Panc1 (cell line): ENCODE data around the gene KIF26A. TPM values are rescaled to one million over a fixed set of nuclear protein-coding genes. Genes with fewer than 3 reads are reported as not detected.

Experiments
- ATAC-seq: fragments of 200-7000 bp; cut with Tn5 transposase; 2 replicates; pipeline ENCODE4 v1.9.1; 2020; ENCODE audit warnings: mild to moderate bottlenecking, moderate library complexity
- BruUV-seq: library from RNA; stranded (reverse); fragments of 400-500 nt; replicated peaks from 2 replicates; lab custom pipeline; 2021; lab: Mats Ljungman, UMichigan
- CTCF ChIA-PET: fragments of 300-600 bp; sonication (Branson Sonifier 250); formaldehyde crosslinking; loops from one replicate; lab custom pipeline; 2022; ENCODE audit warnings: antibody characterized with exemption; lab: Charles Lee
- POLR2A ChIA-PET: fragments of 300-600 bp; sonication (Branson Sonifier 250); formaldehyde crosslinking; loops from one replicate; lab custom pipeline; 2022; ENCODE audit warnings: antibody characterized with exemption; lab: Charles Lee
- DNase-seq: peaks from one replicate; pipeline ENCODE4 v3.0.0-alpha.2; 2010; ENCODE audit warnings: low read depth, low spot score
- H3K27ac ChIP-seq: 2 replicates; pipeline ENCODE4 v1.5.1; 2011; ENCODE audit warnings: mild to moderate bottlenecking, low read length, inconsistent platforms
- H3K27me3 ChIP-seq: fragments of 200-500 bp; sonication (Bioruptor generic); 2 replicates; pipeline ENCODE4 v1.6.0; 2014; ENCODE audit warnings: low read length, inconsistent platforms; ENCODE audit not compliant: control insufficient read depth, insufficient read depth
- H3K36me3 ChIP-seq: fragments of 200-500 bp; sonication (Bioruptor generic); 2 replicates; pipeline ENCODE4 v1.5.1; 2014; ENCODE audit warnings: inconsistent platforms, mild to moderate bottlenecking, low read length, moderate library complexity; ENCODE audit not compliant: control insufficient read depth, insufficient read depth
- H3K4me1 ChIP-seq: 2 replicates; pipeline ENCODE4 v1.5.1; 2011; ENCODE audit warnings: inconsistent platforms, mild to moderate bottlenecking, low read length, moderate library complexity; ENCODE audit not compliant: control insufficient read depth, insufficient read depth
- H3K4me3 ChIP-seq, 2 experiments: 2 replicates each; pipeline ENCODE4 v1.5.1; 2011 to 2012; ENCODE audit warnings: low read depth in 2 of 2, low read length in 2 of 2, mild to moderate bottlenecking in 2 of 2, inconsistent platforms in 1 of 2, moderate library complexity in 1 of 2
- H3K9me3 ChIP-seq: fragments of 200-500 bp; sonication (Bioruptor generic); 2 replicates; pipeline ENCODE4 v1.5.1; 2014; ENCODE audit warnings: low read depth, mild to moderate bottlenecking, inconsistent platforms, low read length, moderate library complexity; ENCODE audit not compliant: control insufficient read depth, insufficient read depth
- CTCF ChIP-seq: fragments of 450-650 bp; IDR thresholded peaks from 2 replicates; pipeline ENCODE4 v1.5.1; 2017; ENCODE audit warnings: mild to moderate bottlenecking
- POLR2AphosphoS5 ChIP-seq: IDR thresholded peaks from 2 replicates; pipeline ENCODE4 v1.6.1; 2012; ENCODE audit warnings: mild to moderate bottlenecking, low read depth, low read length, moderate library complexity
- REST ChIP-seq, 2 experiments: IDR thresholded peaks; 2 replicates each; pipeline ENCODE4 v1.6.1; 2011 to 2012; ENCODE audit warnings: low read depth in 2 of 2, control low read depth in 1 of 2, low read length in 1 of 2, mild to moderate bottlenecking in 1 of 2, moderate library complexity in 1 of 2; ENCODE audit not compliant: insufficient read depth in 1 of 2
- SIN3A ChIP-seq: IDR thresholded peaks from 2 replicates; pipeline ENCODE4 v1.6.1; 2012; ENCODE audit warnings: low read depth, mild to moderate bottlenecking, low read length, moderate library complexity, borderline replicate concordance; ENCODE audit not compliant: insufficient read depth
- TCF7L2 ChIP-seq: IDR thresholded peaks from 2 replicates; pipeline ENCODE4 v1.6.1; 2011; ENCODE audit warnings: mild to moderate bottlenecking, low read depth, low read length, inconsistent platforms
- in situ Hi-C: cut with HindIII; loops from 2 replicates; pipeline ENCODE4 v1.10.0; 2016; ENCODE audit warnings: low sequenced_read_pairs, low pct_unique_long_range_greater_than_20kb
- intact Hi-C: fragments of 100-400 bp; cut with micrococcal nuclease; formaldehyde crosslinking; loops from one replicate; pipeline ENCODE4 v1.10.0; 2022; ENCODE audit not compliant: unreplicated experiment
- total RNA-seq: library from RNA; stranded (reverse); gene quantifications from one replicate; pipeline ENCODE4 v1.2.1, GENCODE V29; 2021; ENCODE audit not compliant: unreplicated experiment

Gene KIF26A
- total RNA-seq, 1 experiment from 2014 or later: 4.4 TPM

GRCh38 chr14:104142946-104143470, 4.6 kb downstream of the KIF26A start:
- intact Hi-C loops: no loop called here
- H3K36me3 ChIP-seq: no peaks in the 10 kb centered on the region; the same call in 1 of the 2 replicates
- BruUV-seq: no TSS peak
- in situ Hi-C loops: no loop called here
- ChIA-PET CTCF (interaction anchor here (1.0 kb wide), 1 partner anchor 421 kb away, joined by 3 read pairs; no protein-coding TSS in a partner anchor), POLR2A (no interaction called here)
- ATAC-seq: no peak
- H3K27ac ChIP-seq: no peak overlapping the region
- no peak for TF ChIP-seq TCF7L2
- TF ChIP-seq SIN3A: no peak
- no peaks in the 10 kb centered on the region; the same call in 1 of the 2 replicates for H3K4me1 ChIP-seq
- H3K9me3 ChIP-seq: no peaks in the 10 kb centered on the region
- no peak overlapping the region for H3K4me3 ChIP-seq
- DNase-seq: no peak
- H3K27me3 ChIP-seq: no peaks in the 10 kb centered on the region

- TF ChIP-seq CTCF (no peak), SIN3A (no peak), POLR2AphosphoS5 (no peak), TCF7L2 (no peak), REST (IDR thresholded peaks at IDR 0.05; ENCODE audit: insufficient read depth in 1 of 2, low read depth in 2 of 2, low read length in 1 of 2) (no peak)
- in situ Hi-C loops: no loop called here
- no peaks in the 10 kb centered on the region; the same call in 1 of the 2 replicates for H3K4me1 ChIP-seq
- DNase-seq (no peak), ATAC-seq (no peak)
- no TSS peak for BruUV-seq
- ChIA-PET CTCF (interaction anchor here (0.7 to 1.0 kb wide), 2 partner anchors 160 to 421 kb away, joined by 3 read pairs; no protein-coding TSS in a partner anchor), POLR2A (no interaction called here)
- H3K4me3 ChIP-seq: no peak overlapping the region
- intact Hi-C loops: no loop called here
- no peaks in the 10 kb centered on the region for H3K9me3 ChIP-seq
- no peaks in the 10 kb centered on the region for H3K27me3 ChIP-seq
- H3K36me3 ChIP-seq: no peaks in the 10 kb centered on the region; the same call in 1 of the 2 replicates
- no peak overlapping the region for H3K27ac ChIP-seq
These were observed 5.4 kb downstream of the KIF26A start for GRCh38 chr14:104143521-104144452.
